K562 (cell line): Measurements from ENCODE around the gene HAT1. TPM values are rescaled to one million over a fixed set of nuclear protein-coding genes. Genes with fewer than 3 reads are reported as not detected.
A peak's percentile ranks its signal among the peaks of the same experiment; 100 is the strongest.

ENCODE experiments used
- ATAC-seq: fragments of 200-7000 bp; cut with Tn5 transposase; 3 replicates; pipeline ENCODE4 v1.9.1; 2020; ENCODE audit warnings: moderate library complexity
- BruUV-seq: library from RNA; stranded (reverse); fragments of 400-500 nt; replicated peaks from 2 replicates; lab custom pipeline; 2021; lab: Mats Ljungman, UMichigan
- CTCF ChIA-PET: fragments of 300-600 bp; formaldehyde crosslinking; extraction: SDS; loops from one replicate; lab custom pipeline; 2021; ENCODE audit warnings: low intra/inter-chr PET ratio; lab: Yijun Ruan, JAX
- POLR2A ChIA-PET: fragments of 300-600, 350-650 bp; sonication (Branson Sonifier 250); formaldehyde crosslinking; extraction: SDS; loops from one replicate; lab custom pipeline; 2021; ENCODE audit warnings: antibody characterized with exemption, inconsistent platforms; lab: Yijun Ruan, JAX
- DNase-seq, 4 experiments: peaks; one replicate each; pipeline versions ENCODE4 v3.0.0 to v3.0.0-alpha.2; 2011 to 2018; ENCODE audit warnings: low spot score in 3 of 4, mixed read lengths in 3 of 4; ENCODE audit errors: extremely low read depth in 1 of 4
- FAIRE-seq: peaks from 2 replicates; lab custom pipeline; 2011; peaks lifted over from hg19 to GRCh38; lab: Jason Lieb, UNC
- H2AFZ ChIP-seq: 2 replicates; pipeline ENCODE4 v1.6.0; 2011; ENCODE audit warnings: low read depth, low read length, control low read depth, inconsistent platforms
- H3K27ac ChIP-seq: fragments of 200-600 bp; 3 replicates; pipeline ENCODE4 v1.8.0; 2011; ENCODE audit warnings: low read depth, mild to moderate bottlenecking, control low read depth, inconsistent platforms, low read length, moderate library complexity, mixed read lengths; ENCODE audit errors: extremely low read depth
- H3K27me3 ChIP-seq, 2 experiments: fragments of 300-600 bp in 1 of 2; 2 replicates in 1 of 2; 3 replicates in 1 of 2; pipeline versions ENCODE4 v1.6.0 to v1.8.0; 2011; ENCODE audit warnings: inconsistent platforms in 2 of 2, low read length in 2 of 2, mild to moderate bottlenecking in 1 of 2, mixed read lengths in 1 of 2, moderate library complexity in 1 of 2; ENCODE audit not compliant: control insufficient read depth in 2 of 2, insufficient read depth in 2 of 2
- H3K36me3 ChIP-seq: fragments of 300-600 bp; 3 replicates; pipeline ENCODE4 v1.8.0; 2011; ENCODE audit warnings: mild to moderate bottlenecking, low read length, inconsistent platforms; ENCODE audit not compliant: control insufficient read depth, insufficient read depth
- H3K4me1 ChIP-seq, 2 experiments: fragments of 200-600 bp in 1 of 2; replicated peaks in 1 of 2; 2 replicates in 1 of 2; 3 replicates in 1 of 2; pipeline versions ENCODE4 v1.5.1 to v1.8.0; 2011; ENCODE audit warnings: inconsistent platforms in 2 of 2, low read length in 2 of 2, mild to moderate bottlenecking in 1 of 2, mixed read lengths in 1 of 2, moderate library complexity in 1 of 2; ENCODE audit not compliant: control insufficient read depth in 2 of 2, insufficient read depth in 2 of 2
- H3K4me2 ChIP-seq: 2 replicates; pipeline ENCODE4 v1.6.1; 2011; ENCODE audit warnings: low read length, control low read depth, inconsistent platforms, mixed read lengths; ENCODE audit not compliant: insufficient read depth
- H3K4me3 ChIP-seq: fragments of 200-600 bp; sonication (generic), shearing (Covaris generic); 2 replicates; pipeline ENCODE4 v1.5.1; 2016; ENCODE audit warnings: control low read depth, inconsistent platforms
- H3K79me2 ChIP-seq: fragments of 200-600 bp; 3 replicates; pipeline ENCODE4 v1.8.0; 2011; ENCODE audit warnings: low read length, inconsistent platforms; ENCODE audit not compliant: control insufficient read depth, insufficient read depth
- H3K9ac ChIP-seq, 2 experiments: 2 replicates each; pipeline versions ENCODE4 v1.6.0 to v1.6.1; 2011; ENCODE audit warnings: low read depth in 2 of 2, low read length in 2 of 2, control low read depth in 1 of 2, inconsistent platforms in 1 of 2, mild to moderate bottlenecking in 1 of 2, mixed read lengths in 1 of 2; ENCODE audit not compliant: insufficient read depth in 1 of 2
- H3K9me1 ChIP-seq: one replicate; pipeline ENCODE4 v1.6.0; 2011; ENCODE audit warnings: inconsistent platforms, mild to moderate bottlenecking, low read length, moderate library complexity; ENCODE audit not compliant: control insufficient read depth, insufficient read depth
- H3K9me3 ChIP-seq: replicated peaks from 2 replicates; pipeline ENCODE4 v1.5.1; 2011; ENCODE audit warnings: low read depth, low read length, inconsistent platforms; ENCODE audit not compliant: control insufficient read depth, insufficient read depth
- H4K20me1 ChIP-seq: replicated peaks from 2 replicates; pipeline ENCODE4 v1.6.1; 2011; ENCODE audit warnings: low read length, inconsistent platforms, mixed read lengths; ENCODE audit not compliant: control insufficient read depth, insufficient read depth
- CSDE1 ChIP-seq, 2 experiments: fragments of 450-650 bp; IDR thresholded peaks; 2 replicates each; pipeline ENCODE4 v1.6.1; 2016; ENCODE audit warnings: mild to moderate bottlenecking in 1 of 2
- ELF4 ChIP-seq: fragments of 450-650 bp; formaldehyde crosslinking; IDR thresholded peaks from 2 replicates; pipeline ENCODE4 v1.4.0; 2022; ENCODE audit warnings: missing genetic modification characterization
- GATA2 ChIP-seq: sonication (generic); formaldehyde crosslinking; IDR thresholded peaks from 2 replicates; pipeline ENCODE4 v1.4.0; 2020; ENCODE audit warnings: mild to moderate bottlenecking, missing genetic modification reagents
- WGBS: fragments of 100-300 bp; shearing (Covaris generic); methylation state at CpG from one replicate; pipeline ENCODE4 v1.1.6; 2016; ENCODE audit warnings: low coverage, mixed read lengths; ENCODE audit not compliant: insufficient coverage; ENCODE audit errors: missing lambda C conversion rate; 5-methylcytosine and 5-hydroxymethylcytosine counted together
- in situ Hi-C: fragments of 300-500 bp; cut with MboI; formaldehyde crosslinking; loops from 4 replicates; pipeline ENCODE4 v1.15.0; 2018; ENCODE audit warnings: inconsistent platforms, mixed read lengths
- intact Hi-C: fragments of 100-400 bp; cut with micrococcal nuclease; formaldehyde crosslinking; loops from 2 replicates; pipeline ENCODE4 v1.14.2; 2022
- polyA plus RNA-seq, 8 experiments: library from polyadenylated mRNA; depleted of rRNA in 4 of 8; stranded (reverse) in 5 of 8; unstranded in 3 of 8; fragments of >200 nt; fragmentation: Nextera tagmentation in 2 of 8; fragmentation: Illumina TruSeq in 1 of 8; extraction: Ambion mirVana in 2 of 8; extraction: Trizol in 1 of 8; gene quantifications; 2 replicates each; pipeline versions ENCODE4 v1.2.1 to v1.2.3, GENCODE V29; 2011 to 2014; ENCODE audit warnings: inconsistent platforms in 1 of 8, missing spikeins in 1 of 8
- total RNA-seq, 7 experiments: library from RNA; depleted of rRNA in 6 of 7; stranded (reverse); fragments of >200 nt in 6 of 7; fragmentation: Illumina TruSeq in 2 of 7; extraction: Trizol in 2 of 7; gene quantifications; 2 replicates each; pipeline versions ENCODE4 v1.2.1 to v1.2.3, GENCODE V29; 2011 to 2021; ENCODE audit warnings: low replicate concordance in 1 of 7
- TF ChIP-seq, protein P1 (sequence below): sonication (generic); formaldehyde crosslinking; IDR thresholded peaks from 2 replicates; pipeline ENCODE4 v1.8.1; 2023; ENCODE audit warnings: mild to moderate bottlenecking, missing genetic modification reagents

The HAT1 gene
- total and polyA plus RNA-seq, 9 of the 15 experiments (the other 6 are each of a cell fraction or from before 2014, with no cell fraction given): 125 to 384 (median 244) TPM

DNA sequence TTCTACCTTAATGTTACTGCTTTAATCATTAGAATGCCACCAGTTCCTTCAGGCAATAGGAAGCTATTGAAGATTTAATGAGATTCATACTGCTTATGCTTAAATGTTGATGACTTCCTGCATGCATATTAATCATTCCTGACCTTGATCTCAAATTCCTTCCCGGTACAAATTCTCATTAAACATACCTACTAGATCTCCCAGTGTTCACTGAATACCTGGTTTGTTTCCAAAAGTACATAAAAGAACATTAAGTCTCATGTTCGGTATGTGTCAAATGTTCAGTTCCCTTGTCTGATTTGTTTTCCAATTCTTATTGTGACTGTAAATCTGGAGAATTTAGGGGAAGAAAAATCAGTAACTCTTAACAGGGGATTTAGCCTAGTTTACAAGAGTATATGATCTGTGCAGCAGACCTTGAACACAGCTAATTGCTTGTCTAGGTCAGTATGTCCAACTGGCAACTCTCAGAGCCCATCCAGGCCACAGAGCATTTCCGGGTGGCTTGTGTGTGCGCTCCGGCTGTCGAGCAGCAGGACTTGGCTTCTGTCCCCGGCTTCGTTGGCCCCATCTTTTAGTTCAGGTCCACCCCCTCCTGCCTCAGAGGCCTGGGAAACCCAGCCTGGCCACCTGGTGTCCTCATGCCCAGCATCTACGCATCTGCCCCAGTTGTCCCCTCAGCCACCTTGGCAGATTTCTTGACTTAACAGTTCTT, 90.6 kb downstream of the HAT1 start (continued):
- TF ChIP-seq, protein P1, sequence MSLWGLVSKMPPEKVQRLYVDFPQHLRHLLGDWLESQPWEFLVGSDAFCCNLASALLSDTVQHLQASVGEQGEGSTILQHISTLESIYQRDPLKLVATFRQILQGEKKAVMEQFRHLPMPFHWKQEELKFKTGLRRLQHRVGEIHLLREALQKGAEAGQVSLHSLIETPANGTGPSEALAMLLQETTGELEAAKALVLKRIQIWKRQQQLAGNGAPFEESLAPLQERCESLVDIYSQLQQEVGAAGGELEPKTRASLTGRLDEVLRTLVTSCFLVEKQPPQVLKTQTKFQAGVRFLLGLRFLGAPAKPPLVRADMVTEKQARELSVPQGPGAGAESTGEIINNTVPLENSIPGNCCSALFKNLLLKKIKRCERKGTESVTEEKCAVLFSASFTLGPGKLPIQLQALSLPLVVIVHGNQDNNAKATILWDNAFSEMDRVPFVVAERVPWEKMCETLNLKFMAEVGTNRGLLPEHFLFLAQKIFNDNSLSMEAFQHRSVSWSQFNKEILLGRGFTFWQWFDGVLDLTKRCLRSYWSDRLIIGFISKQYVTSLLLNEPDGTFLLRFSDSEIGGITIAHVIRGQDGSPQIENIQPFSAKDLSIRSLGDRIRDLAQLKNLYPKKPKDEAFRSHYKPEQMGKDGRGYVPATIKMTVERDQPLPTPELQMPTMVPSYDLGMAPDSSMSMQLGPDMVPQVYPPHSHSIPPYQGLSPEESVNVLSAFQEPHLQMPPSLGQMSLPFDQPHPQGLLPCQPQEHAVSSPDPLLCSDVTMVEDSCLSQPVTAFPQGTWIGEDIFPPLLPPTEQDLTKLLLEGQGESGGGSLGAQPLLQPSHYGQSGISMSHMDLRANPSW: no peak
- no peak for TF ChIP-seq ELF4 (CRISPR knock-in tag)

DNA sequence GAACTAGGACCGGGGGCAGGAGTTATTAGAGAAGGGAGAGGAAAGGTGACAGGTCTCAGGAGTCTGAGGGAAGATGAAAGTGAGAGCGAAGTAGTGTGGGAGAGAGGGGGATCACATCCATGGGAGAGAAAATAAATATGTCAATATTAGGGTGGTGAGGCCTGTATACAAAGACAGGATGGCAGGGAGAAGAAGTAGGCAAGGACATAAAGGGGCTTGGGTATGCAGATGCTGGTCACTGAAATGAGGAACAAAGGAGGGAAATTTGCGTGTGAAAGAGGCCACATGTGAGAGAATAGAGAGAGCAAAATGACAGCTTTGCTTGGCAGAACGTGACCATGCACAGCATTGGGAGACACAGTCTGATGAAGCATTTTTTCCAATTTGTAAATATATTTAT, 91.1 kb downstream of the HAT1 start:
- FAIRE-seq: no peak
- no peaks in the 10 kb centered on the region for H3K27me3 ChIP-seq
- CTCF ChIA-PET: no interaction called here
- no peaks in the 10 kb centered on the region for H4K20me1 ChIP-seq
- H2AFZ ChIP-seq: no peak overlapping the region
- TF ChIP-seq CSDE1 (IDR thresholded peaks at IDR 0.05) (no peak), GATA2 (CRISPR knock-in tag) (no peak)
- TF ChIP-seq, all 486 proteins: peak for 0
- H3K79me2 ChIP-seq: no peaks in the 10 kb centered on the region
- H3K4me3 ChIP-seq: no peak overlapping the region
- BruUV-seq: no TSS peak
- peak overlapping the region in 1 of 2 experiments; percentile 85; a peak in 2 of 4 replicates for H3K9ac ChIP-seq
- H3K4me1 ChIP-seq: peaks cover 0 to 7% of the 10 kb centered on the region in 2 experiments; a peak in 2 of 5 replicates
- ATAC-seq (no peak), DNase-seq (no peak)
- 58% methylated on average over 4 of the region's 4 CpGs for WGBS
- intact Hi-C loops: no loop called here
- no peaks in the 10 kb centered on the region for H3K9me3 ChIP-seq
- POLR2A ChIA-PET: interaction anchor here (1.1 kb wide), 1 partner anchor 12 kb away, joined by 4 read pairs; no protein-coding TSS in a partner anchor
- H3K36me3 ChIP-seq: no peaks in the 10 kb centered on the region
- no peaks in the 10 kb centered on the region for H3K9me1 ChIP-seq
- in situ Hi-C loops: no loop called here
- no peak overlapping the region for H3K4me2 ChIP-seq
- H3K27ac ChIP-seq: no peak overlapping the region
